HEK293 (cell line): ENCODE data around the gene ATG10.

Experiments used
- CTCF ChIA-PET: fragments of 350-600 bp; formaldehyde crosslinking; extraction: SDS; loops from one replicate; lab custom pipeline; 2021; ENCODE audit warnings: antibody characterized with exemption; lab: Yijun Ruan, JAX
- POLR2A ChIA-PET: fragments of 300-600 bp; formaldehyde crosslinking; extraction: SDS; loops from one replicate; lab custom pipeline; 2020; ENCODE audit warnings: antibody characterized with exemption, inconsistent platforms; lab: Yijun Ruan, JAX
- H3K27ac ChIP-seq: fragments of 200-500 bp; sonication (Bioruptor generic); 2 replicates; pipeline ENCODE4 v1.5.1; 2014; ENCODE audit warnings: low read depth, low read length, control low read depth, inconsistent platforms; ENCODE audit errors: extremely low read depth
- H3K36me3 ChIP-seq, 2 experiments: fragments of 200-500 bp in 1 of 2; sonication (Bioruptor generic) in 1 of 2; 1 replicate in 1 of 2; 2 replicates in 1 of 2; pipeline ENCODE4 v1.5.1; 2014 to 2017; ENCODE audit warnings: inconsistent platforms in 2 of 2, low read length in 2 of 2; ENCODE audit not compliant: control insufficient read depth in 2 of 2, insufficient read depth in 1 of 2
- H3K4me1 ChIP-seq: fragments of 200-500 bp; sonication (Bioruptor generic); 2 replicates; pipeline ENCODE4 v1.5.1; 2014; ENCODE audit warnings: mild to moderate bottlenecking, low read length, inconsistent platforms; ENCODE audit not compliant: control insufficient read depth, insufficient read depth
- H3K4me3 ChIP-seq: 2 replicates; pipeline ENCODE4 v1.5.1; 2011; ENCODE audit warnings: low read depth, mild to moderate bottlenecking, control low read depth, low read length, moderate library complexity
- H3K9me3 ChIP-seq: fragments of 200-500 bp; sonication (Bioruptor generic); 2 replicates; pipeline ENCODE4 v1.5.1; 2014; ENCODE audit warnings: low read depth, low read length, inconsistent platforms; ENCODE audit not compliant: control insufficient read depth, insufficient read depth
- ATF2 ChIP-seq: fragments of 450-650 bp; formaldehyde crosslinking; IDR thresholded peaks from 2 replicates; pipeline ENCODE4 v1.5.1; 2016; ENCODE audit warnings: missing biosample characterization, missing genetic modification characterization, low read depth
- RBAK ChIP-seq: fragments of 450-650 bp; formaldehyde crosslinking; IDR thresholded peaks from 2 replicates; pipeline ENCODE4 v1.5.1; 2016; ENCODE audit warnings: missing biosample characterization, missing genetic modification characterization
- SP7 ChIP-seq: fragments of 450-650 bp; formaldehyde crosslinking; IDR thresholded peaks from 2 replicates; pipeline ENCODE4 v1.5.1; 2016; ENCODE audit warnings: missing biosample characterization, missing genetic modification characterization
- TCF7L2 ChIP-seq: IDR thresholded peaks from 2 replicates; pipeline ENCODE4 v1.6.1; 2011; ENCODE audit warnings: low read depth, mild to moderate bottlenecking, inconsistent platforms, low read length, moderate library complexity, borderline replicate concordance
- ZBTB1 ChIP-seq: fragments of 450-650 bp; formaldehyde crosslinking; IDR thresholded peaks from 2 replicates; pipeline ENCODE4 v1.5.1; 2016; ENCODE audit warnings: missing biosample characterization, missing genetic modification characterization
- ZBTB10 ChIP-seq: fragments of 450-650 bp; formaldehyde crosslinking; IDR thresholded peaks from 2 replicates; pipeline ENCODE4 v1.5.1; 2016; ENCODE audit warnings: missing biosample characterization, missing genetic modification characterization
- ZBTB17 ChIP-seq: fragments of 450-650 bp; formaldehyde crosslinking; IDR thresholded peaks from 2 replicates; pipeline ENCODE4 v1.5.1; 2016; ENCODE audit warnings: missing biosample characterization, missing genetic modification characterization
- ZBTB21 ChIP-seq: fragments of 450-650 bp; formaldehyde crosslinking; IDR thresholded peaks from 2 replicates; pipeline ENCODE4 v1.5.1; 2017; ENCODE audit warnings: missing biosample characterization, missing genetic modification characterization
- ZBTB26 ChIP-seq: fragments of 450-650 bp; formaldehyde crosslinking; optimal IDR thresholded peaks from 2 replicates; pipeline ENCODE3; 2016; ENCODE audit warnings: missing biosample characterization, mild to moderate bottlenecking, missing genetic modification characterization
- ZFP41 ChIP-seq: fragments of 450-650 bp; formaldehyde crosslinking; IDR thresholded peaks from 2 replicates; pipeline ENCODE4 v1.5.1; 2016; ENCODE audit warnings: missing biosample characterization, missing genetic modification characterization, borderline replicate concordance
- ZNF146 ChIP-seq: fragments of 450-650 bp; formaldehyde crosslinking; IDR thresholded peaks from 2 replicates; pipeline ENCODE4 v1.5.1; 2016; ENCODE audit warnings: missing biosample characterization, missing genetic modification characterization
- ZNF280D ChIP-seq: fragments of 450-650 bp; formaldehyde crosslinking; IDR thresholded peaks from 2 replicates; pipeline ENCODE4 v1.5.1; 2016; ENCODE audit warnings: missing biosample characterization, missing genetic modification characterization
- ZNF302 ChIP-seq: fragments of 450-650 bp; formaldehyde crosslinking; IDR thresholded peaks from 2 replicates; pipeline ENCODE4 v1.5.1; 2016; ENCODE audit warnings: missing biosample characterization, missing genetic modification characterization, low read depth
- ZNF394 ChIP-seq: fragments of 450-650 bp; formaldehyde crosslinking; IDR thresholded peaks from 2 replicates; pipeline ENCODE4 v1.5.1; 2016; ENCODE audit warnings: missing biosample characterization, missing genetic modification characterization, mild to moderate bottlenecking, moderate library complexity, borderline replicate concordance
- ZNF398 ChIP-seq: fragments of 450-650 bp; formaldehyde crosslinking; IDR thresholded peaks from 2 replicates; pipeline ENCODE4 v1.5.1; 2017; ENCODE audit warnings: missing biosample characterization, missing genetic modification characterization
- ZNF423 ChIP-seq: fragments of 450-650 bp; formaldehyde crosslinking; IDR thresholded peaks from 2 replicates; pipeline ENCODE4 v1.5.1; 2016; ENCODE audit warnings: missing biosample characterization, missing genetic modification characterization
- ZNF488 ChIP-seq: fragments of 450-650 bp; formaldehyde crosslinking; IDR thresholded peaks from 2 replicates; pipeline ENCODE4 v1.5.1; 2016; ENCODE audit warnings: missing biosample characterization, missing genetic modification characterization
- ZNF521 ChIP-seq: fragments of 450-650 bp; formaldehyde crosslinking; IDR thresholded peaks from 2 replicates; pipeline ENCODE4 v1.5.1; 2017; ENCODE audit warnings: missing biosample characterization, mild to moderate bottlenecking, missing genetic modification characterization
- ZNF639 ChIP-seq: fragments of 450-650 bp; formaldehyde crosslinking; IDR thresholded peaks from 2 replicates; pipeline ENCODE4 v1.5.1; 2016; ENCODE audit warnings: missing biosample characterization, missing genetic modification characterization
- ZNF664 ChIP-seq: fragments of 450-650 bp; formaldehyde crosslinking; IDR thresholded peaks from 2 replicates; pipeline ENCODE4 v1.5.1; 2016; ENCODE audit warnings: missing biosample characterization, missing genetic modification characterization
- ZNF670 ChIP-seq: fragments of 450-650 bp; formaldehyde crosslinking; IDR thresholded peaks from 2 replicates; pipeline ENCODE4 v1.5.1; 2016; ENCODE audit warnings: missing biosample characterization, missing genetic modification characterization, low read depth
- ZNF785 ChIP-seq: fragments of 450-650 bp; formaldehyde crosslinking; IDR thresholded peaks from 2 replicates; pipeline ENCODE4 v1.5.1; 2016; ENCODE audit warnings: missing biosample characterization, missing genetic modification characterization
- ZSCAN23 ChIP-seq: fragments of 450-650 bp; formaldehyde crosslinking; IDR thresholded peaks from 2 replicates; pipeline ENCODE4 v1.5.1; 2016; ENCODE audit warnings: missing biosample characterization, missing genetic modification characterization

The ATG10 gene

GRCh38 chr5:82095536-82095935 lies 123.7 kb downstream of the ATG10 start (continued):
- TF ChIP-seq ZNF302 (tag by site-specific recombination) (no peak), ZNF670 (tag by site-specific recombination) (no peak), ZBTB1 (tag by site-specific recombination) (no peak), ZNF521 (tag by site-specific recombination) (no peak), ZNF639 (tag by site-specific recombination) (no peak), ZNF398 (no peak)

GRCh38 chr5:82096249-82096648 lies 124.4 kb downstream of the ATG10 start:
- CTCF ChIA-PET: interaction anchor here (0.6 to 2.1 kb wide), 2 partner anchors 11 to 784 kb away, joined by 3 to 5 read pairs; no protein-coding TSS in a partner anchor
- POLR2A ChIA-PET: no interaction called here

More at GRCh38 chr5:82096249-82096648, 124.4 kb downstream of the ATG10 start:
- no peaks in the 10 kb centered on the region for H3K36me3 ChIP-seq
- H3K4me1 ChIP-seq: no peaks in the 10 kb centered on the region
- TF ChIP-seq RBAK (tag by site-specific recombination): no peak
- TF ChIP-seq ZNF664 (tag by site-specific recombination): no peak
- no peak for TF ChIP-seq ZBTB21
- TF ChIP-seq ZFP41 (tag by site-specific recombination): no peak
- no peak for TF ChIP-seq ATF2 (tag by site-specific recombination)
- TF ChIP-seq ZNF488 (tag by site-specific recombination): no peak
- no peak for TF ChIP-seq ZNF785 (tag by site-specific recombination)
- TF ChIP-seq ZNF394 (tag by site-specific recombination): no peak
- TF ChIP-seq ZNF146 (tag by site-specific recombination): no peak
- TF ChIP-seq ZBTB10 (tag by site-specific recombination): no peak
- TF ChIP-seq TCF7L2: no peak
- TF ChIP-seq ZBTB26 (tag by site-specific recombination): no peak
- no peak for TF ChIP-seq ZSCAN23 (tag by site-specific recombination)
- no peak for TF ChIP-seq SP7
- TF ChIP-seq ZNF639 (tag by site-specific recombination): no peak
- TF ChIP-seq ZBTB17 (tag by site-specific recombination): no peak
- TF ChIP-seq ZNF280D (tag by site-specific recombination): no peak
- no peak for TF ChIP-seq ZNF423
- no peaks in the 10 kb centered on the region; the same call in 1 of the 2 replicates for H3K9me3 ChIP-seq
- H3K4me3 ChIP-seq: no peak overlapping the region
- H3K27ac ChIP-seq: no peak overlapping the region
